ENCODE results near the gene SORCS2. TPM values are rescaled to one million over a fixed set of nuclear protein-coding genes. Genes with fewer than 3 reads are reported as not detected.

Gene SORCS2
- total and polyA plus RNA-seq, 12 donors: 0.67 to 15.5 (median 1.3) TPM

DNA sequence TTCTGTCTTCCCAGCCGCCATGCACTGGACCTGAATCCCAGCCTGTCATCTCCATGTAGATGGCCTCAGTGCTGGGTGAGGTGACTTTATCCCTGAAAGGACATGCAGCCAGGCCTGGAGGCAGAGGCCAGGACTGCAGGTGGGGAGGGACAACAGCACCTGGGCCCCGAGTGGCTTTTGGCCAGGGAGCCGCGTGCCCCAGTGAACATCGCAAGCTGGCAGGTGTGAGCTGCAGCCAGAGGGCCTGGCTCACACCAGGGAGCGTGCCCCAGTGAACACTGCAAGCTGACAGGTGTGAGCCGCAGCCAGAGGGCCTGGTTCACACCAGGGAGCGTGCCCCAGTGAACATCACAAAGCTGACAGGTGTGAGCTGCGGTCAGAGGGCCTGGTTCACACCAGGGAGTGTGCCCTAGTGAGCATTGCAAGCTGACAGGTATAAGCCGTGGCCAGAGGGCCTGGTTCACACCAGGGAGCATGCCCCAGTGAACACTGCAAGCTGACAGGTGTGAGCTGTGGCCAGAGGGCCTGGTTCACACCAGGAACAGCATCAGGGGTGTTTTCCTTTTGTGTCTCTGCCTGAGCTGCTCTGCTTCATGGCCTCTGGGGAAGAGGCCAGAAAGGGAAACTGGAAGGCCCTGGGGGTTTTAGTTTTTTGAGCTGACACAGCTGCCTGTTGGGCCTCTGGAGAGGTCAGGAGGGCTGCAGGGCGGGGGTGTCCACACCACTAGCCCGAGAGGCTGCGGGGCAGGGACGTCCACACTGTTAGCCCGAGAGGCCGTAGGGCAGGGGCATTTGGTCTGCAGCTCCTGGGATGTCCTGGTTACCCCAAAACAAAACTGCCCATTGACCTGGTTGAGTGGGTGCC is 265.1 kb downstream of the SORCS2 start:
- intact Hi-C loops (cut with DNase I): no loop called here
- WGBS, 4 donors: 77 to 94% (median 86%) methylated on average over 13 to 16 of the region's 16 CpGs
- H3K36me3 ChIP-seq (replicated peaks in 1 of 2): no peaks in the 10 kb centered on the region
- no peaks in the 10 kb centered on the region for H3K27me3 ChIP-seq
- H3K4me1 ChIP-seq (replicated peaks in 1 of 2): no peaks in the 10 kb centered on the region
- H3K4me3 ChIP-seq: no peak overlapping the region
- no peak overlapping the region for H3K27ac ChIP-seq
- no peaks in the 10 kb centered on the region for H3K9me3 ChIP-seq (replicated peaks in 1 of 3)
- TF ChIP-seq, protein P1, sequence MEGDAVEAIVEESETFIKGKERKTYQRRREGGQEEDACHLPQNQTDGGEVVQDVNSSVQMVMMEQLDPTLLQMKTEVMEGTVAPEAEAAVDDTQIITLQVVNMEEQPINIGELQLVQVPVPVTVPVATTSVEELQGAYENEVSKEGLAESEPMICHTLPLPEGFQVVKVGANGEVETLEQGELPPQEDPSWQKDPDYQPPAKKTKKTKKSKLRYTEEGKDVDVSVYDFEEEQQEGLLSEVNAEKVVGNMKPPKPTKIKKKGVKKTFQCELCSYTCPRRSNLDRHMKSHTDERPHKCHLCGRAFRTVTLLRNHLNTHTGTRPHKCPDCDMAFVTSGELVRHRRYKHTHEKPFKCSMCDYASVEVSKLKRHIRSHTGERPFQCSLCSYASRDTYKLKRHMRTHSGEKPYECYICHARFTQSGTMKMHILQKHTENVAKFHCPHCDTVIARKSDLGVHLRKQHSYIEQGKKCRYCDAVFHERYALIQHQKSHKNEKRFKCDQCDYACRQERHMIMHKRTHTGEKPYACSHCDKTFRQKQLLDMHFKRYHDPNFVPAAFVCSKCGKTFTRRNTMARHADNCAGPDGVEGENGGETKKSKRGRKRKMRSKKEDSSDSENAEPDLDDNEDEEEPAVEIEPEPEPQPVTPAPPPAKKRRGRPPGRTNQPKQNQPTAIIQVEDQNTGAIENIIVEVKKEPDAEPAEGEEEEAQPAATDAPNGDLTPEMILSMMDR (IDR thresholded peaks at IDR 0.05): no peak
- no peak for TF ChIP-seq POLR2A (IDR thresholded peaks at IDR 0.05)
- no peak for DNase-seq

DNA sequence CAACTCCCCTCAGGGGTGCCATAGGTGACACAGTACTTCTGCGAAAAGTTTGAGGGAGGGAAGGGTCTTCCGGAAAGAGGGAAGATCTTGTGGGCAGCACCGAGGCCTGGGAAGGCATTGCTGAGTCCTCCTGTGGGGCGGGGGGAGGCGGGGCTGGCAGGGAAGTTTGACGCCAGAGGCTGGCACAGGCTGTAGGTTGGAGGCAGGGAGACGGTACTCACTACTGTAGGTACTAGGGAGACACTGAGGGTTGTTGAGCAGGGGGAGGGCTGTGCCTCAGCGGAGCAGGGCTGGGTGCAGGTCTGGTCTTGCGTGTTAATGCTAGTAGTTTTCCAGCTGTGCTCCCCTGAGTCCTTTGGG is 265.7 kb downstream of the SORCS2 start:
- Histone ChIP-seq H3K9me3 (replicated peaks in 1 of 3) (no peaks in the 10 kb centered on the region), H3K27ac (no peak overlapping the region), H3K27me3 (no peaks in the 10 kb centered on the region), H3K4me3 (no peak overlapping the region), H3K36me3 (replicated peaks in 1 of 2) (no peaks in the 10 kb centered on the region), H3K4me1 (replicated peaks in 1 of 2) (no peaks in the 10 kb centered on the region)
- intact Hi-C loops (cut with DNase I): no loop called here
- TF ChIP-seq, protein P1 (IDR thresholded peaks at IDR 0.05): no peak
- no peak for TF ChIP-seq POLR2A (IDR thresholded peaks at IDR 0.05)
- 78 to 87% (median 84%) methylated on average over 6 to 9 of the region's 9 CpGs for WGBS, 4 donors
- no peak for DNase-seq

DNA sequence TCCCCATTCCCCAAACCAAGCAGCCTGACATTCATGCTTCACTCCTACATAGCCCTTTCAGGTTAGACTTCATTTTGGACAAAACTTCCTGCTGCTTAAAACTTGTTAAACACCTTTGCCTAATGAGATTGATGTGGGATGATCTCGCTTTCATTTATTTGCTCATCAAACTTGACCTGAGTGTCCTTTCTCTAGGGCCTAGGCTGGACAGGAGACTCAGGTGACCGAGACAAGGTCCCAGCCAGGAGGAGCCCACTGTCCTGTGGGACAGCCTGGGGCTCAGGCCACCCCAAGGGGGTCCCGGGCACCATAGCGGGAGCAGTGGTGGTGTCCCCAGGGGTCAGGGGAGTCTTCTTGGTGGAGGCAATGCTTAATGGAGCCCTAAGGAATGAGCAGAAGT is 266.1 kb downstream of the SORCS2 start:
- intact Hi-C loops (cut with DNase I): no loop called here
- Histone ChIP-seq H3K4me3 (no peak overlapping the region), H3K36me3 (replicated peaks in 1 of 2) (no peaks in the 10 kb centered on the region), H3K27ac (no peak overlapping the region), H3K4me1 (replicated peaks in 1 of 2) (no peaks in the 10 kb centered on the region), H3K9me3 (replicated peaks in 1 of 3) (no peaks in the 10 kb centered on the region), H3K27me3 (no peaks in the 10 kb centered on the region)
- WGBS, 4 donors: 88 to 98% (median 91%) methylated on average over 3 to 4 of the region's 4 CpGs
- DNase-seq: no peak
- TF ChIP-seq, protein P1 (IDR thresholded peaks at IDR 0.05): no peak
- TF ChIP-seq POLR2A (IDR thresholded peaks at IDR 0.05): no peak

DNA sequence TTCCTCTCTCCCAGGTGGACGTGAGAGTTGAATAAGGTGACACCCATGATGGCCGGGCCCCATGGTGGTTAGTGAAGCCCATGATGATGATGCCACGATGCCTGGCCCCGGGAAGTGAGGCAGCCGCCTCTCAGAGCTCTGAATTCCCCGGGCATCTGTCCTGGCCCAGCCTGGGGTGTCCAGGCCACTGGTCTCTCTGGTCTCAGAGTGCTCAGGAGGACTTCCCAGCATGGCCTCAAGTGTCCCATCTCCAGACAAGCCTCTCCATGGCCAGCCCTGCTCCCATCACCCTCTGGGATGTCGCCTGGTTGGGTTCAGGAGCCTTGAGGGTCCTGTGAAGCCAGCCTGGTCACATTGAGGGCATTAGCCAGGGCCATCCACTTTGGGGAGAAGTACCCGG is 267.1 kb downstream of the SORCS2 start:
- Histone ChIP-seq H3K27me3 (no peaks in the 10 kb centered on the region), H3K36me3 (replicated peaks in 1 of 2) (no peaks in the 10 kb centered on the region), H3K9me3 (replicated peaks in 1 of 3) (no peaks in the 10 kb centered on the region), H3K27ac (no peak overlapping the region), H3K4me3 (no peak overlapping the region), H3K4me1 (replicated peaks in 1 of 2) (no peaks in the 10 kb centered on the region)
- whole genome bisulfite sequencing, 4 donors: 83 to 95% (median 93%) methylated on average over 7 to 8 of the region's 8 CpGs
- intact Hi-C loops (cut with DNase I): no loop called here
- TF ChIP-seq POLR2A (IDR thresholded peaks at IDR 0.05): no peak
- TF ChIP-seq, protein P1 (IDR thresholded peaks at IDR 0.05): no peak
- no peak for DNase-seq
